Left kidney (tissue), 2 donors: Measurements from ENCODE around the gene CD2. TPM values are rescaled to one million over a fixed set of nuclear protein-coding genes. Genes with fewer than 3 reads are reported as not detected.
"Not testable (repeated sequence)": the region's sequence is repeated elsewhere in the genome, so short reads cannot be mapped to it uniquely, and the experiment has no call there.

Experiments
- DNase-seq: peaks from one replicate; pipeline ENCODE4 v3.0.0-alpha.2; 2013
- polyA plus RNA-seq: library from polyadenylated mRNA; unstranded; fragments of 120-200 nt; gene quantifications from one replicate; pipeline ENCODE4 v1.2.1, GENCODE V29; 2013; ENCODE audit not compliant: insufficient read length

Gene CD2
- polyA plus RNA-seq, 1 donor = 0.08 TPM

DNA sequence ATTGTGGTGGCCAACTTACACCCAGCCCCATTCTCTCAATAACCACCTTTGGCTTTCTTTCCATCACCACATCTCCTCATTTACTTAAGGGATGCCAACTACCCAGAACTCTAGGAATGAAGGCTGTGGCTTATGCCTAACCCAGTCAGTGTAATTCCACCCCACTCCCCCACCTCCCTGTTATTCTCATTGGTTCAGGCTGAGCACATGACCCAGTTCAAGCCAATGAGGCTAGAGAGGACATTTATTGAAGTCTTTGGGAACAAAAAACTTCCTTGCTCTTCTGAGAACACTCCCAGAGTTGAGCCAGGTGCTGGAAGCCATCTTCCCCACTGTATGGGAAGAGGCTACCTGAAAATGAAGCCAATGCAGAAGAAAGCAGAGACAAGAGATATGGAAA lies 22.8 kb upstream of the CD2 start:
- no peak for DNase-seq

DNA sequence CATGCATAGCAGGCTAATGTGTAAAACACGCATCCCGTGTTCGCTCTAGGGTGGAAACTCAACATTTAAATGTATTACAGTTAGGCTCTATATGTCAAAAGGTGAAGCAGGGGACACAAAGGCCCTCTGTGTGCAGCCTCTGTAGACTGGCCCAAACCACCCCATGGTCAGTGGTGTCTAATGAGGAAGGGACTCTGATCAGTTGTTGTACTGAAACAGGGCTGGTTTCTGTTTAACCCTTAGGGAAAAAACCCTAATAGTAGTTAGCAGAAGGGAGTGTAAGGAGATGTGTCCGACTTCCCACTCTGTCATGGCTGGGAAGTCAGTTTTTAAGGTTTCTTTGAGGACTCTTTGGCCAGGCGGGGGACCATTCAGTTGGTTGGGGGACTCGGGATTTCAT lies 21.5 kb upstream of the CD2 start:
- DNase-seq = no peak

- DNase-seq = no peak
These were observed 20.5 kb upstream of the CD2 start for GRCh38 chr1:116733476-116734365.

GRCh38 chr1:116735246-116735645 lies 19.0 kb upstream of the CD2 start:
- no peak for DNase-seq

- DNase-seq = peak; percentile 43
These were observed 17.0 kb upstream of the CD2 start for GRCh38 chr1:116737020-116737854.

- DNase-seq = no peak
These were observed 16.3 kb upstream of the CD2 start for GRCh38 chr1:116737855-116738321.

DNA sequence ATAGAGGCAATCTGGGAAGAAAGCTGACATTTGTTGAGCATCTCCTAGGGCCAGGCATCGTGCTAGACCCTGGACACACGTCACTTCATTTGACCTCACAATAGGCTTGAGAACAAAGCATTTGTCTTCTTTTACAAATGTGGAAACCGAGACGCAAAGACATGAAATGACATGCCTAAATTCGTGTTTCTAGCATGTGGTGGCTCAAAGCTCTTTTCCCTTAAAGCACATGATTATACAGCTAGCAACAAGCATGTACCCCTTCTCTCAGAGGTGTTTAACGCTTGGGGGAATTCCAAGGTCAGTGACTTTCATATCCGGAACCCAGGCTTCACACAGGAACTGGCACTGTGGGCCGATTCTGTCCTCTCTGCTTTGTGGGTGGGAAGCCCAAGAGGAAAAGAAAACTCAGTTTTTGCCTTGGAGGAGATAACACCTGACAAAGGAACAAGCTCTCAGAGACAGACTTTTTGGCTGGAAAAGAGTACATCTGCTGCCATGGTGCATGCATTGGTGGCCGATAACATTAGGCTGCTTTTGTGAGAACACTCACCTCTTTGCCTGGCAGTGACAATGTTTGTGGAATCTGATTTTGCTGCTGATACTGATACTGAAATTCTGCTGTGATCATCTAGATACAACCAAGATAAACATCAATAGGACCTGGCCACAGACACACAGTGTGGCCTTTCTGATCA lies 15.4 kb upstream of the CD2 start:
- DNase-seq = no peak

DNA sequence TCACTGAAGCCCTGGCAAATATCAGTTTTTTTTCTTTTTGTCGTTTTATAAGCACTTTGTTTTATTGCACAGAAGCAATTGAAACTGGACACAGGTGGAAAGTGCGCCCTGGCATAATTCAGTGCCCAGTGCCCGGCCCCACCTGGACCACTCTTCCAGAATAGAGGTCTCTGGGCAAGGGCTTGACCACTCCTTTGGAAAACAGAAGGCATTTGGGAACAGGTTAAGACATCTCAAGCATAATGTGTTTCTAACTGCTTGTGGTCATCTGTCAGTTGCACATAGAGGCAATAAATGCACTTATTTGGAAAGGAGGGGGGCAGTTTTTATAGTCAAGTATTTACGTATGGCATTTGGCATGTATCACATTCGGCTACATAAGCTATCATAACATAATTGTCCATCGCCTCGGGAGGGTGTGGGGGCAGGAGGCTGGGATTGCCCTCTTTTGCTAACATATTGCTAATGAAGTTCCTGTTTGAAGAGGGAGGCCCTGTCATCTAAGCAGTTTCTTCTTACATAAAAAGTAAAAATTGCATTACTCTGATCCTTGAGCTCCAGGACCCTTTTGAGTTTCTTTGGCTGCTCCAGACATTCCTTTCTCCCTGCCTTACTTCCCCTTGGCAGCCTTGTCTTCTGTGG lies 14.7 kb upstream of the CD2 start:
- no peak for DNase-seq

DNA sequence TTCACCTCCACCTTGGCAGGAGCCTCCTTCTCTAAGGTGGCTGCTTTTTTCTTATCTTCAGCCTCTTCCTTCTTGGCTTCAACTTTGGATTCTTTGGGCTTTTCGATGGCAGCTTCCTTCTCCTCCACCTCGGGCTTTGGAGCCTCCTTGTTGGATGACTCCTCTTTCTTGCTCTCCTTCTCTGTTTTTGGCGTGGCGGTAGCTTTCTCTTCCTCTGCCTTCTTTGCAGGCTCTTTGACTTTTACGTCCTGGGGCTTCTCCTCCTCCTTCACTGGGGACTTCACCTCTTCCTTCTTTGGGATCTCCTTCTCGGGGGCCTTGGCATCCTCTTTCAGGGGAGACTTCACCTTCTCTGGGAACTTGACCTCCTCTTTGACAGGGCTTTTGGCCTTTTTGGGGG lies 13.9 kb upstream of the CD2 start:
- DNase-seq = no peak

DNA sequence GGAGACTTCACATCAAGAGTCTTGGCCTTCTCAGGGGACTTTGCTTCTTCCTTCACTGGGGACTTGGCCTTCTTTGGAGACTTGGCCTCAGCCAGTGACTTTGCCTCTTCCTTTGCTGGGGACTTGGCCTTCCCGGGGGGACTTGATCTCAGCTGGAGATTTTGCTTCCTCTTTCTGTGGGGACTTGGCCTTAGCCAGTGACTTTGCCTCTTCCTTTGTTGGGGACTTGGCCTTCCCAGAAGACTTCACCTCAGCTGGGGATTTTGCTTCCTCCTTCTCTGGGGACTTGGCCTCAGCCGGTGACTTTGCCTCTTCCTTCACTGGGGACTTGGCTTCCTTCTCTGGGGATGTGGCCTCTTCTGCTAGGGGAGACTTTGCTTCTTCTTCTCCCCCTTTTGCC lies 13.5 kb upstream of the CD2 start:
- DNase-seq = no peak

DNA sequence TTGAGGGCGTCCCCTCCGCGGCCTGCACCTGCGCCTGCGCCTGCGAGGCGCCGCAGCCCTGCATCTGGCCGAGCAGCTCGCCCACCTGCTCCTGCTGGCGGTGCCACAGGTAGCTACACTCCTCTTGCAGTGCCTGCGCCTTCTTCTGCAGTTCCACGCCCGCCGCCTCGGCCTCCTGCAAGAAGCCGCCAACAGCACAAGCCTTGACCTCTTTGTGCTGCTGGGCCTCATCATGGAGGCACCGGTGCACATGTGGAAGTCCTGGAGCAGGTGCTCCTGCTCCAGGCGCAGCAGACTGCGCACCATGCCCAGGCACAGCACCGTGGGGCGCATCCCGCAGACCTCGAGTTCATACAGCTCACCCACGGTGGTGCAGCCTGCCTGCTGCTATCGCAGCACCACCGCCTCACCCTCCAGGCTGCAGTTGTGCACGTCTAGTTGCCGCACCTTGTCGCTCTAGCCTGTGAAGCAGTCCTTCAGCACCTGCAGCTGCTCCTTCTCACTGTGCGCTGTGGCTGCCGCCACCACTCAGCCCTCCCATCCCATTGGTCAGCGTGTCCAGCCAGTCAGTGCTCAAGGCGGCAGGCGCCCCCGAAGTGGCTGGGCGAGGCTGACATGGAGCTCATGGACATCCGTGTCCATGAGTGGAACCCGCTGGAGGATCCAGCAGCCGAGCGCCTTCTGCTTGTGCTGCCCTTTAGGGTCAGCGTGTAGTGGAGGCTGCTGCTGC lies 12.2 kb upstream of the CD2 start:
- no peak for DNase-seq

GRCh38 chr1:116743535-116743934 lies 10.7 kb upstream of the CD2 start:
- DNase-seq = no peak

DNA sequence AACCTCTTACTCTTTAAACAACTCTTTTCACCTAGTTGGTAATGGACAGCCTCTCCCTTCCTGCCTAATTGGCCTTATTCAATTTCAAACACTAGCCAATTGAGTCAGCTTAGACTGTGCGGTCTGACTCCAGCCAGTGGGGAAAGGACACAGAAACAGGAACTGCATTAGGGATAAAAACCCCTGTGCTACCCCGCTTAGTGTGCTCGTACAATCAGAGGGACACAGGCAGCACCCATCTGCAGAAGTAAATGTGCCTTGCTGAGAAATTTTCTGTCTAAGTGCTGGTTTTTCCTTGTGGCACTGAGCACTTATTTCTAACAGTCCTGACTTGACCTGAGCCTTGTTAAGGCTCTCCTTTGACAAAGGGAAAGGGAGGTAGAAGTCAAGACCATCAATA lies 6.0 kb upstream of the CD2 start:
- DNase-seq = no peak

- no peak for DNase-seq
These were observed 3.1 kb upstream of the CD2 start for GRCh38 chr1:116751146-116751545.

DNA sequence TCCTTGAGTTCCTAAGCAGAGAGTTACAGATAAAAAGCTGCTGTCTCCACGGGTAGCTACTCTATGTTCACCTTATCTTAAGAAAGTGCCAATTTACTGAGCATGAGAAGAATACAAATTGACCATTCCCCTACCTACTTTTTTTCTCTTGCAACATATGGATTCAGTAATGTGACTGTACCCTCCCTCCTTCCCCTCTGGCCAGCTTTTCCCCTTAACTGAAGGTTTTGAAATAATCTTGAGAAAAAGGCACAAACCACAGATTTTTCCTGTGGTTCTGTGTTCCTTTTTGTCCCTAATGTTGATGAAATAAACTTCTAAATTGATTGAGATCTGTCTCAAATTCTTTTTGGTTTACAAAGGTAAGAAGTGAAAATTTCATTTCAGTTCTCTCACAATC lies 2.6 kb upstream of the CD2 start:
- no peak for DNase-seq

DNA sequence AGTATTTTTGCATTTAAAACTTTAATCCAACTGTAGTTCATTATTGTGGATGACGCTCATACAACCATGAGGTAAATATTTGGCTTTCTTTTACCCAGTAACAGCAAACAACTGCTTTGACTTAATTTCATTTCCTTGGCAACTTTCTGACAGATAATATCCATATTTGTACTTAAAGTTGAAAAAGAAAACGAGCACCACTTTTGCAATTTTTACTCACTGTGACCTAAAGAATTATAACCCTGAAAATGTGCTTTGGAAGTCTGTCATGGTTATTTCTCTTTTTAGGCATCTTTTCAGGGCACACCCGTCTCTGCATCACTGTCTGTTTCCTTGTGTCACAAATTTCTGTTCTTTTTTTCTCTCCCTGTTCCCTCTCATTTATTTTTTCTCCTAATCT lies 918 bp upstream of the CD2 start:
- DNase-seq = no peak

- no peak for DNase-seq
These were observed 836 bp downstream of the CD2 start for GRCh38 chr1:116755066-116755465.

DNA sequence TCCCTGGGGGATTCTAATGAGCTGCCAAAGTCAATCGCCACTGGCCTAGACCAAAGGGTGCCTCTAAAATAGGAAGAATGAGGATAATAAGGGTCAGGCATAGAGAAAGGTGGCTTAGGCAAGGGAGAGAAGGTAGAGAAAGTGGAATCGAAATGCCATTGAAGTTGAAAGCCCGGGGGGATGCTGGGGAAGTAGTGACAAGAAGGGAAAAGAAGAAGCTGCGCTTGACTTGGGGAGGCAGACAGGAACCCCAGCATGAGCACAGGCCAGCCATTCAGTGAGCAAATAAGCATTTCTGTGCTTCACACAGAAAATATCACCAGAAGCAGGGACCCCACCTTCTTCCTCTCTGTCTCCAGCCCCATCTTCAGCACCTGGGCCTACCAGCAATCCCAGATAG lies 1.5 kb downstream of the CD2 start:
- no peak for DNase-seq

DNA sequence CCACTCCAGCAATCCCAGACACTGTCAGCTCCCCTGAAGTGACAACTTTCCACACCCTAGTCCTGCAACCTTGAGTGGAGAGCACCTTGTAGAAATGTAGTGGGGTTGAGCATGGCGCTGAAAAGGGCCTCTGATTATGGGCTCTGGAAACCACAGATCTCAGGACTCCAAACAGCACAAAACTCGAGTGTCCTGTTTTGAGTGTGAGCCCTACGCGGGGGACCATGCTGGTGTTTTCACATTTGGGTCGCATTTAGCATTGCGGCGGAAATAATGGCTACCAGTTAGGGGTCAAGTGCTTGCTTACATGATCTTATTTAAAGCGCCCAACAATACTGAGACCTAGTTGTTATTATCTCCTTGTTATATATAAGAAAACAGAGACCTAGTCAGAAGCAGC lies 1.9 kb downstream of the CD2 start:
- not testable (repeated sequence) for DNase-seq

GRCh38 chr1:116758456-116758815 lies 4.2 kb downstream of the CD2 start:
- not testable (repeated sequence) for DNase-seq

GRCh38 chr1:116759636-116760035 lies 5.4 kb downstream of the CD2 start:
- no peak for DNase-seq

DNA sequence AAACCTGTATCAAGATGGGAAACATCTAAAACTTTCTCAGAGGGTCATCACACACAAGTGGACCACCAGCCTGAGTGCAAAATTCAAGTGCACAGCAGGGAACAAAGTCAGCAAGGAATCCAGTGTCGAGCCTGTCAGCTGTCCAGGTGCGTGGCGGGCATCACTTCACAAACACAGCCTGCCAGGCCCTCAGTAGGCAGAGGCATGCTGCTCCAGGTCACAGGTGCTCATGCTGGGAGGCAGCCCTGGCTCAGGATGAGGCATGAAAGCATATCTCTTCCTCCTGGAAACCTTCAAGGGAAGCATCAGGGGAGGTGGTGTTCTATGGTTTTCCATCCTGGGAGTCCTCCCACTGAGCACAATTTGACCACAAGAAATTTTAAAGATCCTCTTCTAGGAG lies 6.3 kb downstream of the CD2 start:
- DNase-seq = no peak
